HG03558 (cell line): ENCODE measurements around the gene PTGS2.
"Not testable (repeated sequence)": the region's sequence is repeated elsewhere in the genome, so short reads cannot be mapped to it uniquely, and the experiment has no call there.

Experiments used
- ATAC-seq: cut with Tn5 transposase; IDR thresholded peaks from one replicate; pipeline ENCODE4 v1.9.1; 2021; ENCODE audit warnings: moderate number of reproducible peaks; ENCODE audit not compliant: unreplicated experiment; ENCODE audit errors: extremely low read depth

Gene PTGS2

GRCh38 chr1:186670297-186671135 is 9.7 kb downstream of the PTGS2 start:
- no peak for ATAC-seq

- not testable (repeated sequence) for ATAC-seq
Measured at GRCh38 chr1:186669784-186670183, 10.4 kb downstream of the PTGS2 start.

- not testable (repeated sequence) for ATAC-seq
Measured at GRCh38 chr1:186664217-186664616, 16.0 kb downstream of the PTGS2 start.

GRCh38 chr1:186662752-186663151 is 17.5 kb downstream of the PTGS2 start:
- ATAC-seq, result no peak

- ATAC-seq, result no peak
Measured at GRCh38 chr1:186659890-186660341, 20.3 kb downstream of the PTGS2 start.

- no peak for ATAC-seq
Measured at GRCh38 chr1:186658999-186659398, 21.2 kb downstream of the PTGS2 start.

- no peak for ATAC-seq
Measured at GRCh38 chr1:186657481-186657880, 22.7 kb downstream of the PTGS2 start.

- no peak for ATAC-seq
Measured at GRCh38 chr1:186655876-186656275, 24.3 kb downstream of the PTGS2 start.

GRCh38 chr1:186654741-186655140 is 25.5 kb downstream of the PTGS2 start:
- ATAC-seq, result no peak

GRCh38 chr1:186653312-186653711 is 26.9 kb downstream of the PTGS2 start:
- ATAC-seq, result no peak

GRCh38 chr1:186648613-186649012 is 31.6 kb downstream of the PTGS2 start:
- ATAC-seq, result no peak

GRCh38 chr1:186647985-186648384 is 32.2 kb downstream of the PTGS2 start:
- not testable (repeated sequence) for ATAC-seq

GRCh38 chr1:186643614-186644013 is 36.6 kb downstream of the PTGS2 start:
- no peak for ATAC-seq

GRCh38 chr1:186637567-186637966 is 42.7 kb downstream of the PTGS2 start:
- not testable (repeated sequence) for ATAC-seq

GRCh38 chr1:186636786-186637185 is 43.4 kb downstream of the PTGS2 start:
- ATAC-seq, result no peak

GRCh38 chr1:186634511-186634910 is 45.7 kb downstream of the PTGS2 start:
- no peak for ATAC-seq

GRCh38 chr1:186633116-186633515 is 47.1 kb downstream of the PTGS2 start:
- ATAC-seq, result no peak

- ATAC-seq, result no peak
Measured at GRCh38 chr1:186629341-186629740, 50.9 kb downstream of the PTGS2 start.

- ATAC-seq, result no peak
Measured at GRCh38 chr1:186628910-186629309, 51.3 kb downstream of the PTGS2 start.

GRCh38 chr1:186627019-186627418 is 53.2 kb downstream of the PTGS2 start:
- ATAC-seq, result no peak

- ATAC-seq, result no peak
Measured at GRCh38 chr1:186626356-186626932, 53.8 kb downstream of the PTGS2 start.

- no peak for ATAC-seq
Measured at GRCh38 chr1:186623551-186623950, 56.7 kb downstream of the PTGS2 start.
